KMS-11 (cell line): ENCODE data around the gene CD276.

Experiments used
- H2AFZ ChIP-seq: fragments of 200-600 bp; sonication (generic); 2 replicates; pipeline ENCODE4 v1.6.1; 2016; ENCODE audit warnings: antibody characterized with exemption, mixed run types, low read depth
- H3K27ac ChIP-seq: fragments of 200-600 bp; sonication (generic); 2 replicates; pipeline ENCODE4 v1.6.1; 2016; ENCODE audit warnings: mild to moderate bottlenecking, mixed run types
- H3K27me3 ChIP-seq: fragments of 200-600 bp; sonication (generic); 2 replicates; pipeline ENCODE4 v1.6.1; 2017; ENCODE audit warnings: mild to moderate bottlenecking, low read depth, mixed run types, moderate library complexity; ENCODE audit not compliant: insufficient read depth
- H3K36me3 ChIP-seq: fragments of 200-600 bp; sonication (generic); 2 replicates; pipeline ENCODE4 v1.6.1; 2017; ENCODE audit warnings: mild to moderate bottlenecking, mixed run types; ENCODE audit not compliant: insufficient read depth
- H3K4me1 ChIP-seq: fragments of 200-600 bp; sonication (generic); 2 replicates; pipeline ENCODE4 v1.6.1; 2016; ENCODE audit warnings: mild to moderate bottlenecking, low read depth, mixed run types; ENCODE audit not compliant: poor library complexity, severe bottlenecking
- H3K4me2 ChIP-seq: fragments of 200-600 bp; sonication (generic); 2 replicates; pipeline ENCODE4 v1.7.0; 2016; ENCODE audit warnings: mild to moderate bottlenecking, mixed run types
- H3K4me3 ChIP-seq: fragments of 200-600 bp; sonication (generic); IDR thresholded peaks from 2 replicates; pipeline ENCODE4 v1.6.1; 2017; ENCODE audit warnings: low read depth, low read length, mixed read lengths; ENCODE audit not compliant: insufficient read depth
- H3K79me2 ChIP-seq: fragments of 200-600 bp; sonication (generic); 2 replicates; pipeline ENCODE4 v1.6.1; 2016; ENCODE audit warnings: low read depth, mixed run types; ENCODE audit not compliant: insufficient read depth
- H3K9ac ChIP-seq: fragments of 200-600 bp; sonication (generic); 2 replicates; pipeline ENCODE4 v1.6.1; 2016; ENCODE audit warnings: mild to moderate bottlenecking, mixed run types
- H4K20me1 ChIP-seq: fragments of 200-600 bp; sonication (generic); 2 replicates; pipeline ENCODE4 v1.6.1; 2016; ENCODE audit warnings: mild to moderate bottlenecking, mixed run types; ENCODE audit not compliant: insufficient read depth
- CTCF ChIP-seq: fragments of 200-600 bp; sonication (generic); conservative IDR thresholded peaks from 2 replicates; pipeline ENCODE4 v1.6.1; 2017; ENCODE audit warnings: low read depth, mild to moderate bottlenecking, antibody characterized with exemption, low read length, moderate library complexity, mixed read lengths

CD276 gene

GRCh38 chr15:73660455-73660854 lies 23.7 kb upstream of the CD276 start:
- Histone ChIP-seq H3K9ac (no peak overlapping the region), H3K27me3 (no peaks in the 10 kb centered on the region), H4K20me1 (no peaks in the 10 kb centered on the region), H2AFZ (no peak overlapping the region), H3K27ac (no peak overlapping the region), H3K36me3 (no peaks in the 10 kb centered on the region), H3K4me2 (no peak overlapping the region), H3K4me1 (no peaks in the 10 kb centered on the region), H3K79me2 (no peaks in the 10 kb centered on the region), H3K4me3 (no peak overlapping the region)
- TF ChIP-seq CTCF = no peak

- Histone ChIP-seq H3K79me2 (no peaks in the 10 kb centered on the region), H3K4me3 (no peak overlapping the region), H3K4me1 (no peaks in the 10 kb centered on the region), H4K20me1 (no peaks in the 10 kb centered on the region), H3K36me3 (no peaks in the 10 kb centered on the region), H3K9ac (no peak overlapping the region), H2AFZ (no peak overlapping the region), H3K27me3 (no peaks in the 10 kb centered on the region), H3K27ac (no peak overlapping the region), H3K4me2 (no peak overlapping the region)
- no peak for TF ChIP-seq CTCF
Observed at GRCh38 chr15:73674587-73674986, 9.6 kb upstream of the CD276 start.

- no peaks in the 10 kb centered on the region for H3K79me2 ChIP-seq
- H3K9ac ChIP-seq = no peak overlapping the region
- H3K4me3 ChIP-seq = no peak overlapping the region
- TF ChIP-seq CTCF = peak; percentile 88
- H3K27me3 ChIP-seq = no peaks in the 10 kb centered on the region
- H3K4me1 ChIP-seq = no peaks in the 10 kb centered on the region
- H3K36me3 ChIP-seq = no peaks in the 10 kb centered on the region
- H2AFZ ChIP-seq = no peak overlapping the region
- H3K27ac ChIP-seq = no peak overlapping the region
- no peaks in the 10 kb centered on the region for H4K20me1 ChIP-seq
- H3K4me2 ChIP-seq = no peak overlapping the region
Observed at GRCh38 chr15:73677146-73677607, 7.0 kb upstream of the CD276 start.

- no peak for TF ChIP-seq CTCF
- H3K9ac ChIP-seq = no peak overlapping the region
- no peak overlapping the region for H3K4me2 ChIP-seq
Observed at GRCh38 chr15:73677733-73678132, 6.5 kb upstream of the CD276 start.

GRCh38 chr15:73678498-73678897 lies 5.7 kb upstream of the CD276 start:
- Histone ChIP-seq H3K4me1 (peaks cover under 1% of the 10 kb centered on the region), H3K27me3 (no peaks in the 10 kb centered on the region), H3K27ac (no peak overlapping the region), H4K20me1 (no peaks in the 10 kb centered on the region), H3K4me3 (no peak overlapping the region), H3K79me2 (no peaks in the 10 kb centered on the region), H3K9ac (no peak overlapping the region), H3K36me3 (no peaks in the 10 kb centered on the region), H3K4me2 (no peak overlapping the region), H2AFZ (no peak overlapping the region)
- no peak for TF ChIP-seq CTCF

More at GRCh38 chr15:73677733-73678132, 6.5 kb upstream of the CD276 start:
- Histone ChIP-seq H4K20me1 (no peaks in the 10 kb centered on the region), H2AFZ (no peak overlapping the region), H3K4me1 (no peaks in the 10 kb centered on the region), H3K36me3 (no peaks in the 10 kb centered on the region), H3K79me2 (no peaks in the 10 kb centered on the region), H3K4me3 (no peak overlapping the region), H3K27me3 (no peaks in the 10 kb centered on the region), H3K27ac (no peak overlapping the region)
